Hepatocyte (in vitro differentiated cells): ENCODE results near the gene TMEM107. TPM values are rescaled to one million over a fixed set of nuclear protein-coding genes. Genes with fewer than 3 reads are reported as not detected.

ENCODE experiments used
- DNase-seq: peaks from one replicate; pipeline ENCODE4 v3.0.0-alpha.2; 2016; ENCODE audit warnings: low spot score
- H2AFZ ChIP-seq: fragments of 200-600 bp; sonication (generic); 2 replicates; pipeline ENCODE4 v1.6.0; 2016; ENCODE audit warnings: antibody characterized with exemption, mild to moderate bottlenecking
- H3K27ac ChIP-seq: fragments of 200-600 bp; sonication (generic); 2 replicates; pipeline ENCODE4 v1.5.1; 2016; ENCODE audit warnings: mild to moderate bottlenecking
- H3K27me3 ChIP-seq: fragments of 200-600 bp; sonication (generic); 2 replicates; pipeline ENCODE4 v1.6.1; 2016
- H3K36me3 ChIP-seq: fragments of 200-600 bp; sonication (generic); replicated peaks from 2 replicates; pipeline ENCODE4 v1.5.1; 2016; ENCODE audit warnings: low read depth; ENCODE audit not compliant: insufficient read depth
- H3K4me1 ChIP-seq: fragments of 200-600 bp; sonication (generic); 2 replicates; pipeline ENCODE4 v1.5.1; 2016; ENCODE audit warnings: mild to moderate bottlenecking, moderate library complexity; ENCODE audit not compliant: insufficient read depth
- H3K4me2 ChIP-seq: fragments of 200-600 bp; sonication (generic); 2 replicates; pipeline ENCODE4 v1.6.0; 2016
- H3K4me3 ChIP-seq: fragments of 200-600 bp; sonication (generic); 2 replicates; pipeline ENCODE4 v1.5.1; 2016; ENCODE audit warnings: mild to moderate bottlenecking
- H3K79me2 ChIP-seq: fragments of 200-600 bp; sonication (generic); 2 replicates; pipeline ENCODE4 v1.6.0; 2017; ENCODE audit warnings: mild to moderate bottlenecking
- H3K9me2 ChIP-seq: fragments of 200-600 bp; sonication (generic); replicated peaks from 2 replicates; pipeline ENCODE4 v1.6.0; 2017; ENCODE audit warnings: mild to moderate bottlenecking; ENCODE audit not compliant: insufficient read depth
- H3K9me3 ChIP-seq: fragments of 200-600 bp; sonication (generic); 2 replicates; pipeline ENCODE4 v1.5.1; 2016; ENCODE audit warnings: low read depth, mild to moderate bottlenecking
- H4K20me1 ChIP-seq: fragments of 200-600 bp; sonication (generic); 2 replicates; pipeline ENCODE4 v1.6.0; 2016; ENCODE audit warnings: mild to moderate bottlenecking; ENCODE audit not compliant: insufficient read depth, poor library complexity, severe bottlenecking
- CTCF ChIP-seq: fragments of 200-600 bp; sonication (generic); IDR thresholded peaks from 2 replicates; pipeline ENCODE4 v1.5.1; 2016; ENCODE audit warnings: antibody characterized with exemption, mild to moderate bottlenecking; ENCODE audit not compliant: poor library complexity
- EZH2 ChIP-seq: fragments of 200-600 bp; sonication (generic); IDR thresholded peaks from 2 replicates; pipeline ENCODE4 v1.6.1; 2016; ENCODE audit warnings: antibody characterized with exemption, mild to moderate bottlenecking, borderline replicate concordance
- EZH2phosphoT487 ChIP-seq: fragments of 200-600 bp; sonication (generic); IDR thresholded peaks from one replicate; pipeline ENCODE4 v1.6.1; 2018; ENCODE audit warnings: antibody characterized with exemption, mild to moderate bottlenecking, low read depth, moderate library complexity; ENCODE audit not compliant: unreplicated experiment, severe bottlenecking
- WGBS: methylation state at CpG from one replicate; pipeline ENCODE4 v1.1.6; 2016; ENCODE audit warnings: low lambda C conversion rate; ENCODE audit errors: missing lambda C conversion rate; 5-methylcytosine and 5-hydroxymethylcytosine counted together
- polyA plus RNA-seq: library from polyadenylated mRNA; unstranded; fragments of >200 nt; fragmentation: Nextera tagmentation; extraction: Ambion mirVana; gene quantifications from 2 replicates; pipeline ENCODE4 v1.2.1, GENCODE V29; 2016
- total RNA-seq: library from RNA; depleted of rRNA; stranded (reverse); fragments of >200 nt; gene quantifications from 2 replicates; pipeline ENCODE4 v1.2.3, GENCODE V29; 2014

The TMEM107 gene
- total and polyA plus RNA-seq, 2 experiments from 2014 or later = 12.8 to 21.1 TPM

- WGBS = under 1% methylated on average over 49 of the region's 49 CpGs
- no peaks in the 10 kb centered on the region for H3K27me3 ChIP-seq
- H3K27ac ChIP-seq = peak overlapping the region; percentile 96
- H4K20me1 ChIP-seq = no peaks in the 10 kb centered on the region
- peak overlapping the region; percentile 42 for H2AFZ ChIP-seq
- no peak for TF ChIP-seq EZH2
- no peak for TF ChIP-seq CTCF
- no peak for TF ChIP-seq EZH2phosphoT487
- peaks cover 13% of the 10 kb centered on the region for H3K4me1 ChIP-seq
- H3K4me2 ChIP-seq = peak overlapping the region; percentile 86
- H3K9me3 ChIP-seq = no peaks in the 10 kb centered on the region
- H3K36me3 ChIP-seq = no peaks in the 10 kb centered on the region
- no peaks in the 10 kb centered on the region for H3K9me2 ChIP-seq
- peak overlapping the region; percentile 61 for H3K4me3 ChIP-seq
- DNase-seq = peak; percentile 95
- no peaks in the 10 kb centered on the region for H3K79me2 ChIP-seq
These were observed 46.6 kb upstream of the TMEM107 start for GRCh38 chr17:8222630-8223355.

GRCh38 chr17:8222380-8222629 lies 46.1 kb upstream of the TMEM107 start:
- H3K27ac ChIP-seq = peak overlapping the region; percentile 96
- H3K36me3 ChIP-seq = no peaks in the 10 kb centered on the region
- TF ChIP-seq CTCF (no peak), EZH2phosphoT487 (no peak), EZH2 (no peak)
- H3K4me2 ChIP-seq = peak overlapping the region; percentile 86
- no peaks in the 10 kb centered on the region for H3K9me3 ChIP-seq
- peaks cover 10% of the 10 kb centered on the region for H3K4me1 ChIP-seq
- H3K79me2 ChIP-seq = no peaks in the 10 kb centered on the region
- no peak for DNase-seq
- H2AFZ ChIP-seq = no peak overlapping the region
- WGBS = 3% methylated on average over 9 of the region's 9 CpGs
- H3K9me2 ChIP-seq = no peaks in the 10 kb centered on the region
- H4K20me1 ChIP-seq = no peaks in the 10 kb centered on the region
- H3K27me3 ChIP-seq = no peaks in the 10 kb centered on the region
- peak overlapping the region; percentile 61 for H3K4me3 ChIP-seq

GRCh38 chr17:8221663-8222379 lies 45.6 kb upstream of the TMEM107 start:
- Histone ChIP-seq H2AFZ (peak overlapping the region; percentile 73), H4K20me1 (no peaks in the 10 kb centered on the region), H3K4me3 (peak overlapping the region; percentile 65), H3K4me2 (peak overlapping the region; percentile 86), H3K9me3 (no peaks in the 10 kb centered on the region), H3K27me3 (no peaks in the 10 kb centered on the region), H3K27ac (peak overlapping the region; percentile 96), H3K36me3 (no peaks in the 10 kb centered on the region), H3K79me2 (no peaks in the 10 kb centered on the region), H3K9me2 (no peaks in the 10 kb centered on the region), H3K4me1 (peaks cover 6% of the 10 kb centered on the region)
- TF ChIP-seq EZH2 (no peak), CTCF (no peak), EZH2phosphoT487 (no peak)
- peak; percentile 93 for DNase-seq
- WGBS = under 1% methylated on average over 40 of the region's 40 CpGs
